Limb (tissue), 2 donors: Measurements from ENCODE around the gene NPIPA1.
"Not testable (repeated sequence)": the region's sequence is repeated elsewhere in the genome, so short reads cannot be mapped to it uniquely, and the experiment has no call there.

Experiments used
- DNase-seq, 2 donors: peaks; one replicate each; pipeline ENCODE4 v3.0.0-alpha.2; 2016; ENCODE audit errors: extremely low spot score in 2 of 2

Gene NPIPA1

DNA sequence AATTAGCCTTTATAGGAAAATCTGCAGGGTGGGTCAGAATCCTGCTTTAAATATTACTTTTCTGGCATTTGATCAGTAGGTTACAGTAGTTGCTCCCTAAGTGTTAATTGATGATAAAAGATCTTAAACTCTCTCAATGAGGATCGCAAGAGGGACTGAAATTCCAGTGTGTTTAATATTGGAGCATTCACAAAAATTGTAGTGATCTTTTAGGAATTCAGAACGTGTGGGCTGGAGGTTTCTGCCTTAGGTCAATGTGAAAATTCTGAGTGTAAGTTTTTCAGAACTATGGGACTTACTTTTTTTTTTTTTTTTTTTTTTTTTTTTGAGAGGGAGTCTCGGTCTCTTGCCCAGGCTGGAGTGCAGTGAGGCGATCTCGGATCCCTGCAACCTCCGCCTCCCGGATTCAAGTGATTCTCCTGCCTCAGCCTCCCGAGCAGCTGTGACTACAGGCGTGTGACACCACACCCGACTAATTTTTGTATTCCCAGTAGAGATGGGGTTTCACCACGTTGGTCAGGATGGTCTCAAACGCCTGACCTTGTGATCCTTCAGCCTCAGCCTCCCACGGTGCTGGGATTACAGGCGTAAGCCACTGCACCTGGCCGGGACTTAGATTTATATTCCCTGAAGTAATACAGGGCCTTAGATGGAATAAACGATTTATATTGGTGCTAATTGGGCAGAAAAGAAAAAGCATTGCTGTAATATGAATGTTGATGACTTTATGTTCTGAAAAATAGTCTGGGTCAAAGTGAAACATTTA is 39.9 kb downstream of the NPIPA1 start:
- not testable (repeated sequence) for DNase-seq

DNA sequence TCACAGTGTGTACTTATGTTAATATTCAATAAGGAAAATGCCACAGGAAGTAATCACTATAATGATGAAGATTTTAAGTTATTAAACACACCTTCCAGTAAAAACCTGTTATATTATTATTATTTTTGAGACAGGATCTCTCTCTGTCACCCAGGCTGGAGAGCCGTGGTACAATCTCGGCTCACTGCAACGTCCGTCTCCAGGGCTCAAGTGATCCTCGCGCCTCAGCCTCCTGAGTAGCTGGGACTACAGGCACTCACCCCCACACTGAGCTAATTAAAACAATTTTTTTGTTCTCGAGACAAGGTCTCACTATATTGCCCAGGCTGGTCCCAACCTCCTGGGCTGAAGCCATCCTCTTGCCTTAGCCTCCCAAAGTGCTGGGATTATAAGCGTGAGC is 41.0 kb downstream of the NPIPA1 start:
- not testable (repeated sequence) for DNase-seq

GRCh38 chr16:14978908-14979307 is 41.7 kb downstream of the NPIPA1 start:
- DNase-seq: not testable (repeated sequence)

GRCh38 chr16:14981234-14981633 is 44.0 kb downstream of the NPIPA1 start:
- DNase-seq: not testable (repeated sequence)

DNA sequence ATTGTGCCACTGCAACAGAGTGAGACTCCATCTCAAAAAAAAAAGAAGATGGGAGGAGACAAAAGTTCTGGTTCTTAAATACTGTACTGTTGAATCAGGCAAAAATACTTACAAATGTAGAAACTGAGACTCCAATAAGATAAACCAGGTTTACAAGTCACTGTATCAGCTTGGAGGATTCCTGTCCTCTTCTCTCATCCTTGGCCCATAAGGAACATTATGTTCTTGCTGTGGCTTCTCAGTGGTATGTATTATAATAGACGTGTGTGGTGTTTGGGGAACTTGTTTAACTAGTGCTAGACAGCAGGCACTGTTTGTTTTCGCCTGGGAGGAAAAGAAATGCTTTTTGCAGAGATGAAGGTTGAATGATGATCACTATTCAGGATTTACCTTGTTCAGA is 45.3 kb downstream of the NPIPA1 start:
- DNase-seq: not testable (repeated sequence)

DNA sequence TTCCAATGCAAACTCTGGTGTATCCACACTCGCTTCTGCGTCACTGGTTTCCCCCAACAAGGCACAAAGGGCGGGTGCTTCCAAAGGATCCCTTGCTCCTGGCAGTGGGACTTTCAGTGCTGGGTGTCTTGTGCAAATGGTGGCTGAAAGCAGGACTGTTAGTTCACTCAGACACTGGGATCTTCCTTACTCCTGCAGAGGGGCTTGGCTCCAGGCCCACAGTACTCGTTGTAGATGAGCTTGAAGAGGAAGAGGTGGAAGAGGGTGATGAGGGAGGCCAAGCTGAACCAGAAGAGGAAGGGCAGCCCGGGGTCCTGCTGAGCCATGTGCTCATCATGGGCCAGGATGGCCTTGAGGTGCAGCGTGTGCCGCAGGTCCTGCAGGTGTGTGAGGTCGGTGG is 50.8 kb downstream of the NPIPA1 start:
- DNase-seq: not testable (repeated sequence)

GRCh38 chr16:14988661-14989191 is 51.5 kb downstream of the NPIPA1 start:
- not testable (repeated sequence) for DNase-seq

DNA sequence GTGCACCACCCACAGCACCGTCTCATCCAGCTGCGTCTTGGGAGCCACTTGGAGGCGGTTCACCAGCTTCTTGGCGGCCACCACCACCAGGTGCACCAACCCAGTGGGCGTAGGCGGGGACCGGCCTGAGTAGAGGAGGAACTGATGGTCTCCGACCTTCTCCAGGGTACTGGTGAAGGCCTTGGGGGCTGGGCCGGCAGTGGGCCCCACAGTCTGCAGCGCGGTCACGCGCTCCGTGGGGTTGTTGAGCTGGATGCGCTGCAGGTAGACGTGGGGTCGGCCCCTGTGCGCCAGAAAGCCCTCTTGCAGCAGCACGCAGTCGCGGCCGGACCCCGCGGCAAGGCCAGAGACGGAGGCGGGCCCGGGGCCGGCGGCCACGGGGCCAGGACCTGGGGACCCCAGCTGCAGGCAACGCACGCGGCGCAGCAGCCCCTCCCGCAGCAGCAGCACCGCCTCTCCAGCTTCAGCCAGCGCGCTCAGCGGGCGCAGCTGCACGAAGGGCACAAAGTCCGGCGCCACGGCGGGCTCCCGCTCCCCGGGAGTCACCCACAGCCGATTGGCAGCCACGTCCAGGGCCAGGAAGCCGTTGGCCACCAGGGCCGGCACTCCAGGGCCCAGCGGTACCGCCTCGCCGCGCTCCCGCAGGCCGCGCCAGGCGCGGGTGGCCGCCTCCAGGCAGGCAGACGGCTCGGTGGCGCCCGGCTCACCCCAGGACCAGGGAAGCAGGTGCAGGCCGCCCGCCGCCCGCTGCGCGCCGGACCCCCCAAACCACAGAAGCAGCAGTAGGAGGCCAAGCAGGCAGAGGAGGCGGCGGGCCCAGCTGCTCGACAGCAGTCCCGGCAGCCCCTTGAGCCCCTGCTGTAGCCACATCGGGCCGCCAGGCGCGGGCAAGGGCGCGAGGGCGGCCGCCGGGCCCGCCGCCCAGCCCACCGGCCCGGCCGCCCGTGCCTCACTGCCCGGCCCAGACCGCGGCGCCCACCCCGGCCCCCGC is 52.3 kb downstream of the NPIPA1 start:
- peak in 1 of 2 donors; percentile 65 for DNase-seq

- DNase-seq: not testable (repeated sequence)
These were observed 56.3 kb downstream of the NPIPA1 start for GRCh38 chr16:14993277-14994151.

DNA sequence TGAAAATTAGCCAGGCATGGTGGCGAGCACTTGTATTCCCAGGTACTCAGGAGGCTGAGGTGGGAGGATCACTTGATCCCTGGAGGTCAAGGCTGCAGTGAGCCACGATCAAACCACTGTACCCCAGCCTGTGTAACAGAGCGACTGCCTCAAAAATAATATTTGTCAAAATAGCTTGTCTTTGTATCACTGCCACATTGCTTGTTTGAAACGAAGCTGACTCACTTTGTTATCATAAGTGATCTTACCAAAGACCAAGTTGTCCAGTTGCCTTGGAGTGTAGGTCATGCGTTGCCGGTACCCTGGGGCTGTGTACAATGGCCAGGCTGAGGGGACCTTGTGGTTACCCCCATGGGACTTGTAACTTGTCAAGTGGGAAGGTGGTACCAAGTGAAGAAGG is 59.5 kb downstream of the NPIPA1 start:
- DNase-seq: not testable (repeated sequence)

DNA sequence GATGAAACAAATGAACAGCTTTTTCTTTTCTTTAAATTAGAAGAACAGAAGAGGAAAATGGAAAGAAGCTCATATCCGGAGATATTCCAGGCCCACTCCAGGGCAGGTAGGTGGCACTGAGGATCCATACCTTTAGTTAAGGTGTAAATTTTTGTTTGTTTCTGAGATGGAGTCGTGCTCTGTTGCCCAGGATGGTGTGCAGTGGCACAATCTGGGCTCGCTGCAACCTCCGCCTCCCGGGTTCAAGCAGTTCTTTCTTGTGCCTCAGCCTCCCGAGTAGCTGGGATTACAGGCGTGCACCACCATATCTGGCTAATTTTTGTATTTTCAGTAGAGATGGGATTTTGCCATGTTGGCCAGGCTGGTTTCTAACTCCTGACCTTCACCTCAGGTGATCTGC is 61.1 kb downstream of the NPIPA1 start:
- DNase-seq: not testable (repeated sequence)

DNA sequence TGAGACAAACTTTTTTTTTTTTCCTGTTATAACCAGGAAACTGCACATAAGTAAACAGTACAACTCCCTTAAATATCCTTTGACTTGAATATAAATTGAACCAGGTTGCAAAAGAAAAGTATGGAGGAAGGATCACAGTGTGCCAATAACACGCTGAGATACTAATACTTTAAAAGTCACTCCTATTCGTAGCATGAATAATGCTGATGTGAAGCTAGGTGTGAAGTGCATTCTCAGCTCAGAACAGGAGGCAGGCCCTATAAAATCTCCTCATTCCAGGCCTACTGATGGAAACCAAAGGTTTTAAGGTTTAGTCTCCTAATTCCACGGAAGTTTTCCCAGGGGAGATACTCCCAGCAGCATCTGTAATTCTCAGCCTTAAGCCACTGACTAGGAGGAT is 62.6 kb downstream of the NPIPA1 start:
- DNase-seq: not testable (repeated sequence)
